GM19455 (cell line): Measurements from ENCODE around the gene SLC6A7.
"Not testable (repeated sequence)": the region's sequence is repeated elsewhere in the genome, so short reads cannot be mapped to it uniquely, and the experiment has no call there.

Source experiments
- ATAC-seq: cut with Tn5 transposase; IDR thresholded peaks from one replicate; pipeline ENCODE4 v1.9.1; 2021; ENCODE audit not compliant: unreplicated experiment

Gene SLC6A7

DNA sequence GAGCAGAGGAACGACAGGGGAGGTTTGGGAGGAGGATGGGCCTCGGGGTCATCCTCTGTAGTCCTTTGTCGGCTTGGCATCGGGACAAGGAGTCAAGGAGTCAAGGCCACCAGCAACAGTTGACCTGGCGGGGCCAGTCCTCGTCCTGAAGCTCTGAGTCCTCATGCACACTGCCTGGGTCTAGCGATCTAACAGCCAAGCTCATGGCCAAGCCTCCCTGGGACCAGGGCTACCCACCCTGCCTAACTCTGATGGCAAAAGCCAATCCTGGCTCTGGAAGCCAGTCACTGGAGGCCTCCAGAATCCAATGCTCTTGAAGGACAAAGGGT is 49.9 kb downstream of the SLC6A7 start:
- no peak for ATAC-seq

DNA sequence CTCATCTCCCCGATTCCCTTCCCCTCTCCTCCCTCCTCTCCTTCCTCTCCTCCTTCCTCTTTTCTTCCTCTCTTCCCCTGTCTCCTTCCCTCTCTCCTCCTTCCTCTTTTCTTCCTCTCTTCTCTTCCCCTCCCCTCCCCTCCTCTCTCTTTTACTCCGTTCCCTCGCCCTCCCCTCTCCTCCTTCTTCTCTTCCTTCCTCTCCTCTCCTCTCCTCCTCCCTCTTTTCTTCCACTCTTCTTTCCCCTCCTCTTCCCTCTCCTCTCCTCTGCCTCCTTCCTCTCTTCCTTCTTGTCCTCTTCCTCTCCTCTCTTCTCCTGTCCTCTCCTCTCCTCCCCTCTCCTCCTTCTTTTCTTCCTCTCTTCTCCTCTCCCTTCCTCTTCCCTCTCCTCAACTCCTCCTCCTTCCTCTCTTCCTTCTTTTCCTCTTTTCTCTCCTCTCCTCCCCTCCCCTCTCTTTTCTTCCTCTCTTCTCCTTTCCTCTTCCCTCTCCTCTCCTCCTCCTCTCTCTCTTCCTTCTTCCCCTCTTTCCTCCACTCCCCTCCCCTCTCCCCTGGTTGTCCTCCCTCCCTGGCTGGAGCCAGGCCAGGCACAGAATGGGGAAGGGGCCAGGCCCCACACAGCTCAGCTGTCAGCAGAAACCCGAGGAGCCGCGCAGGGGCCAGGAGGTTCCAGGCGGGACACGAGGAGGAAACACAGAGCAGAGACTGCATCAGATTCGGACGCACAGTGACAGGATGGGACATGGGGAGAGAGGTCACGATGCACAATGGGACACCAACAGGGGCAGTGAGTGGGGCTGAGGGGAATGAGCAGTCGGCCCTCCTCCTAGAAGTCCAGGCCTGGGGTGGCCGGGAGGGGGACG is 51.7 kb downstream of the SLC6A7 start:
- no peak for ATAC-seq

DNA sequence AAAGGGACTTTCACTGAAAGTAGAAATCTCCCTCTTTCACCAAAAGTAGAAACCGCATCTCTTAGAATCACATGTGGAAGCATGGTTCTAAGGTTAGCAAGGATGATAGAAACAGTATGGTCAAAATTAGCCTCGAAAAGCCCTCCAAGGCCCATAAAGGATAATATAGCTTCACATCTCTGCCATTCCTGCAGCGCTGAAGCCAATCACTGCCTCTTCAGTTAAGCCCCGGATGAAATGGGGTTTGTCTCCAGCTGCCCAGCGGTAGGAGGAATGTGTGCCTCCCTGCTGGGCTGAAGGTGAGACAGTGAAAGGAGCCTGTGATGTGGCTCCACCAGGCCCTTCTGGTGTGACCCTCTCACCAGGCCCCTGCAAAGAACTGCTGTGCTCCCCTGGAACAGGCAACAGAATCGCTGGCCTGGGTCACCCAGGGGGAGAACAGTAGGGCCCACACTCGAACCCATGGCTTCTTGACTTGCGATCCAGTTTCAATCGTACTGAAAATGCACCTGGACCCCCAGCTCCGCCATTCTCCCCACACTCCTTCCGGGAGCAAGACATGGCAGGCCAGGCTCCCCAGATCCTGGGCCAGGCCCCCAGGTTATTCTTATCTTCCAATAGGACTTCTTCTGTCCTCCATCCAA is 52.5 kb downstream of the SLC6A7 start:
- no peak for ATAC-seq

DNA sequence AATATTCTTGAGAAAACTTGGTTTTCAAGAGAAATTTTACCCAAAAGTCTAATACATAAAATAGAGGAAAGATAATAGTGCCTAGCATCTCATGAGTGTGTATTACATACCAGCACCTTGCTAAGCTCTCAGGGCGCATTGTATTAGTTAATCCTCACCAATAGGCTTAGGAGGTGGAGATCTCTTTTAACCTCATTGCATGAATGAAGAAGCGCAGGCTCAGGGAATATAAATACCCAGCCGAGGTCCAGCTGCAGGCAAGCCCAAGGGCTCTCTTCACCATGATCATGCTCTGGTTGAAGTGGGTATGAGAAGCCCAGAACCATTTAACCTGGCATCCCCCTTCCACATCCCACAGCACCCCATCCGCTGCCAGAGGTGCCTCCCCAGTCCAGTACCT is 53.7 kb downstream of the SLC6A7 start:
- ATAC-seq: no peak

DNA sequence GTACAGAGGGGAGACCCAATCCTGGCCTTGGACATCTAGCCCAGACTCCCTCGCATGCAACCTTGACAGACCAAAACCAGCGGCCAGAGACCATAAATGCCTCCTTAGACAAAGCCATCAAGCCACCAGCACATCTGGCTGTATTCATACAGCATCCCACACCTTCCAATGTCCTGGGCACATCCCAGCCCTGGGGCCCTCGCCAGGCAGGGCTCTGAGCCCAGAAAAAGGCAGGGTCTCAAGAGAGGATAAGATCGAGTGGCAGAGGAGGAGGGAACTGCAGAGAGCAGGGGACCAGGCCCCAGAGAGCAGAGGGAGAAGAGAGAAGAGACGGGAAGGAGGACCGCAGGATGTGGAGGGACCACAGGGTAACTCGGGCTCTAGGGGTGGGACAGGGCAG is 54.3 kb downstream of the SLC6A7 start:
- ATAC-seq: no peak

DNA sequence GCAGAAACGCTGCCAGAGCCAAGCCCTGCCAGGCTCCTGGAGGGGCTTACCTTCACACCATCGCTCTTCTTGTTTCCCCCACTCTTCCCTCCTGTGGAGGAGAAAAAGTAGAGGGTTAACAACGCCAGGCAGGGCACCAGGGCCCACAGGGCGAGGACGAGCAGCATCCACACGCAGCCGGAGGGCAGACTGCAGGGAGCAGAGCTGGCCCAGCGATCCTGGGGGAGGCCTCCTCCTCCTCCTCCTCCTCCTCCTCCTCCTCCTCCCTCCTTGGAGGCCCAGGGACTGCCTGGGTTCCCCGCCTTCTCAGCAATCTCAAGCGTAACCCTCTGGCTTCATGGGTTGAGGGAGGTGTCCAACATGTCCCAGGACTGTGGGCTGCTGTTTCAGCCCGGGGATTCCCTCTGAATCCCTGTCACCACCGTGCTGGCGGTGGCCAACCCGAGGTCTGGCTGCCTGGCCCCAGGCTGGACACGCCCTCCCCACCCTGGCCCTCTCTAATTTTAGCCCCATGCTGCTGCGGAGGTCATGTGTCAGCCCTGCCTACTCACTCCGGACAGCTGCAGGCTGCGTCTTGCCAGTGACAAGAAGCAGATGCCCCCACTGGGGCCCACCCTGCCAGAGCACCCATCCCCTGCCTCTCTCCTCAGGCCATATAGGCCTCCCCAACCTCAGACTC is 55.4 kb downstream of the SLC6A7 start:
- no peak for ATAC-seq

DNA sequence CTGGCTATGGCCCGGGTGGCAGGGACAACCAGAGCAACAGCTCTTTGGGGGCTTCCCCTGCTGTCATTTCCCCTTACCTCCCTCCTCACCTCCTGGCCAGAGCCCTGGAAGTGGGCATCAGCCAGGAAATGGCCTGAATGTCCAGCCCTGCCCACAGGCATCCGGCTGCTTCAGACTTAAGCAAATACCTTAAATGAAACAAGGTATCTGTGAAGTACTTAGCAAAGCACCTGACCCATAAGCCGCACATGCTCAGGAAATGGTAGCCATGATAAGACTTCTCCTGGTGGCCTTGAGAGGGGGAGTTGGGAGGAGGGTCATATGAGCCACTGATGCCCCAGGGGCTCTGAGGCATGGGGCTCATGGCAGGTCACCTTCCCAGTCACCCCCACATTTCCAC is 55.9 kb downstream of the SLC6A7 start:
- ATAC-seq: no peak

DNA sequence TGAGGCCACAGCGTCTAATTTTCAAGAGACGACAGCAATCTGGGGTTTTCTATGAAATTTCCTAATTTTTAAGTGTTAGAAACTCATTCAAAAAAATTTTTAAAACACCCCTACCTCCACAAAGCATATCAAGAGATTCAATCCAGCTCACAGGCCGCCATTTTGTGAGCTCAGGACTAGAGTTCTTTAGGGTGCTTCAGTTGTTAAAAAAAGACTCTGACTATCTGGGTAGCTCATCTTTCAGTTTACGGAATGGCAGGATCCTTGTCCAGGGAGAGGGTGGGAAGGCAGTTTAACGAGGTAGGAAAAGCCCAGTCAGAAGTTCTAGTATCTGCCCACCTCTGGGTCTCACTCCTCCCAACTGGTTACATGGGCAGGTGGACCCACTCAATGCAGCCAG is 56.6 kb downstream of the SLC6A7 start:
- ATAC-seq: no peak

DNA sequence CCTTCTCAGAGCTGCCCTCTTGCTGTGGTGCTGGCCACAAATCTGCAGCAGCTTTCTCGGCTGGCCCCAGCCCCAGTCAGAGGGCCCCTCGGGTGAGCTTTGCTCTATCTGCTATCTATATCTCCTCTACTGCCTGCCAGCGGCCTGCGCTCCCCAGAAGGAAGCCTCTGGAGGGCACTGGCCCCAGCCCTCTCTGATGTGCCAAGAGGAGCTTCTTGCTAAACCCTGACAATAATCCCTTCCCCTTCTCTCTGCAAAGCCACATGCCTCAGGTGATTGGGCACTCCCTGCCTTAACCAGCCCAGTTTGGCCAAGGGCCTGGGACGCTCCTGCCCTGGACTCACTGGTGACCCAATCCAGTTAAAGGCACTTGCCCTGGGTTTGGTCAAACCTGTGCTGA is 57.0 kb downstream of the SLC6A7 start:
- ATAC-seq: no peak

DNA sequence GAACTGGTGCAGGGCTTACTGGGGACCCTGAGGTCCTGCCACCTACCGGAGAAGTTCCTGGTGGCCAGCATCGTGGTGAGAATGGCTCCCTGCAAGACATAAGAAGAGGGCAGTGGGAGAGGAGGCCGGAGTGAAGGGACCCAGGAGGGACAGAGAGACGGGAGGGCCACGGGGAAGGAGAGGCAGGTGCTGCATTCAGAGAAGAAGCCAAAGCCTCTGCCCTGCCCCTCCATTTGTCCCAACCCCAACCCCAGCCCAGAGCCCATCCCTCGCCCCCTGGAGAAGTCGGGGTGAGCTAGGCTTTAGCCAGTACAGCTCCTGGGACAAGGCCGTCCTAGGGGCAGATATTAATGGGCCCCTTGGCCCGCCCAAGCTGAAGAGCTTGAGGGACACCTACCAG is 57.9 kb downstream of the SLC6A7 start:
- ATAC-seq: no peak

DNA sequence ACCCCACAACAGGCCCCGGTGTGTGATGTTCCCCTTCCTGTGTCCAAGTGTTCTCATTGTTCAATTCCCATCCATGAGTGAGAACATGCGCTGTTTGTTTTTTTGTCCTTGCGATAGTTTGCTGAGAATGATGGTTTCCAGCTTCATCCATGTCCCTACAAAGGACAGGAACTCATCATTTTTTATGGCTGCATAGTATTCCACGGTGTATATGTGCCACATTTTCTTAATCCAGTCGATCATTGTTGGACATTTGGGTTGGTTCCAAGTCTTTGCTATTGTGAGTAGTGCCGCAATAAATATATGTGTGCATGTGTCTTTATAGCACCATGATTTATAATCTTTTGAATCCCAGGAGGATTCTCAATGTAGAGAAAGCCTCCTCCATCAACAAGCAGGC is 58.6 kb downstream of the SLC6A7 start:
- ATAC-seq: not testable (repeated sequence)

DNA sequence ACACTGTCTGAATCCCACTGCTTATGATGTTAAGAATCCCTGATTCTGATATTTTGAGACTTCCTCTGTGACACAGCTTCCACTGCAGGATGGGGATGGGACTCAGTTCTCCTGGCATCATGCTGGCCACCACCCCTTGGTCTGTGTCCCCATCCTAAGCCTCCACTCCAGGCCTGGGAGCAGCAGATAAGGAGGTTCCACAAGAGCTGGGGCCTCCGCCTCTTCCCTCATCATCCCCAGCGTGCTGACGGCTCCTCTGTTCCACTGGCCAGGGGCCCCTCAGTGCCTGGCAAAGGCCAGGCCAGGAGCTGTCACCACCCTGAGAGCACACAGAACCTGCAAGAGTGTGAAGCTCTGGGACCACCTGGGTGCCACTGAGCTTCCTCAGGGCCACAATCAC is 59.1 kb downstream of the SLC6A7 start:
- ATAC-seq: no peak

DNA sequence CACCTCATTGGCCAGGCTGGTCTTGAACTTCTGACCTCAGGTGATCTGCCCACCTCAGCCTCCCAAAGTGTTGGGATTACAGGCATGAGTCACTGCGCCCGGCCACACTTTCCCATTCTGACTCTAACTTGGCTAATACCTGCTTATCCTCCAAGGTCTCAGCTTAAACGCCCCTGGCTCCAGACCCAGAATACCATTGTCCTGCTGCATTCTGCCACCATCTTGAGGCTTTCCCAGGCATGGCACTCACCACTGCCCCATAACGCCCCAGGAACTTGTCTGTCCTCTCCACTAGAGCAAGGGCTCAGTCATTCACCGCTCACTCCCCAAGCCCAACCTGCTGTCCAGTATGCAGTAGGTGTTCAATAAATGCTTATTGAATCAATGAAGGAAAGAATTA is 59.9 kb downstream of the SLC6A7 start:
- ATAC-seq: no peak

DNA sequence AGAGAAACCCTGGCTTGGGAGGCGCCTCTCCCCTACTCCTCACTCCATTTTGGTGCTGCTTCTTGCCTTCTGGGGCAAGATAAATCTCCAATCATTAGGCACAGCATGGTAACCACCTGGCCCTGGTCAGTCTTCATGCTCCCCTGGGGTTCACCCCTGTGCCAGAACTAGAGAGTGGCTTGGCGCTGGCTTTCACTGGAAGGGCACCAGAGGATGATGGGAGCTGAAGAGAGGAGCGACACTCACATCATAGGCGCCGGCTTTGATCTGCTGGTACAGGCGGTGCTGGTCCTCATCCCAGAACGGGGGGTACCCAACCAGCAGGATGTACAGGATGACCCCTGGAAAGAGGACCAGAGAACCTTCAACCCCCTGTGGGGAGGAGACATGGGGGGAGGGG is 61.6 kb downstream of the SLC6A7 start:
- ATAC-seq: no peak

DNA sequence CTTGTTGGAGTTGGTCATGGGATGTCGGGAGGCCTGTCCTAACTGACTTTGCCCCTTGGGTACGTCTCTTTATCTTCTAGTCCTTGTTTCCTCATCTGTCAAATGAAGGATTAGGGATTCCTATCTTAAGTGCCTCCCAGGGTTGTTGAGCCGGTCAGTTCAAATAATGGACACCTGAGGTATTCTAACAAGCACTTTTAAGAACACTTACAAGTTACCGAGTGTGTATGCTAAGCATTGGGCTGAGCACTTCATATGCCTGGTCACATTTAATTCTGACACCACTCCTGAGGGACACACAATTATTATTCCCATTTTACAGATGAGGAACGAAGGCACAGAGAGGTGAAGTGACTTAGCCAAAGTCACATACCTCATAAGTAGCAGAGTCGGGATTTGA is 62.6 kb downstream of the SLC6A7 start:
- no peak for ATAC-seq

DNA sequence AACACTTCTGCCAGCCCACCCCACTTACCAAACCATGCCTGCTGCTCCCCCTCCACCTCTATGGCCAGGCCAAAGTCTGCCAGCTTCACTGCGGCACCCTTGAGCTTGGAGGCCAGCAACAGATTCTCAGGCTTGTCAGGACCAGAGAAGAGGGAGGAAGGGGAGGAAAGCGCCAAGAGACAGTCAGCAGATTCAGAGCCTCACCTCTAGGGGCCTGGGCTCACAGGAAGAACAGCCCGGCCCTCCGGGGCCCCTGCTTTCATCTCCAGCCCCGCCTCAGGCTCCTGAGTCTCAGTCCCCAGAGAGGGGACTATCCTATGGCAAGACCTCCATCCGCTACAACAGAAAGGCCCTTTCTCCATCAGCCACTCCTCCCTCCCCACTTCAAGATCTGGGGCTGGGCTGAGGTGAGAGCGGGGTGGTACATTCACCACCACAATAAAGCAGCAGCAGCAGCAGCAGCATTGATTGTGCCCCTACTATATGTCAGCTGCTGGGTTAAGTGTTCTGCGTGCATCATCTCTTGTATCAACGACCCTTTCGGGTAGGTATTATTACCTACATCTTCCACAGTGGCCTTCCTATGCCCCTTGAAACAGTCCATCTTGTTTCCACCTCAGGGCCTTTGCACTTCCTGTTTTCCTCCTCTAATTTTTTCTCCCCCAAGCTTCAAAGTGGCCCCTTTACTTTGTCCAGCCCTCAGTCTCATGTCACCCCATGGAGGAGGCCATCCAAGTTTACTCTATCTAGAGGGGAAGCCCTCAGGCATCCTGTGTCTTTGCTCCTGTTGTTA is 63.8 kb downstream of the SLC6A7 start:
- no peak for ATAC-seq

DNA sequence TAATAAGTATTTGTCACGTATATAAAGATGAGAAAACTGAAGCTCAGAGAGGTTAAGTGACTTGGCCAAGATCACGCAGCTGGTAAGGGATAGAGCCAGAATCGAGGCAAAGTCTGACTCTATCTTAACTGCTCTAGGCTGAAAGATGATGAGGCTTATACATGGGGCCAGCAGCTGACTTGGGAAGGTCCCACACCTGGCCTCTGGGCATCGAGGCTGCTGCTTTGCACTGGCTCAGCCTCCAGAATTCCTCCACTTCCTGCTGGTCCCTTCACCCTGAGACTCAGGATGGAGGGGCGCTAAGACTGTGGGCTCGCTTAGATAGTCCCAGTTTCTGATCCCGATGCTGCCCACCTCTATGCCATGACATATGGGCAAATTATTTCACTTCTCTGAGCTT is 64.5 kb downstream of the SLC6A7 start:
- ATAC-seq: no peak

DNA sequence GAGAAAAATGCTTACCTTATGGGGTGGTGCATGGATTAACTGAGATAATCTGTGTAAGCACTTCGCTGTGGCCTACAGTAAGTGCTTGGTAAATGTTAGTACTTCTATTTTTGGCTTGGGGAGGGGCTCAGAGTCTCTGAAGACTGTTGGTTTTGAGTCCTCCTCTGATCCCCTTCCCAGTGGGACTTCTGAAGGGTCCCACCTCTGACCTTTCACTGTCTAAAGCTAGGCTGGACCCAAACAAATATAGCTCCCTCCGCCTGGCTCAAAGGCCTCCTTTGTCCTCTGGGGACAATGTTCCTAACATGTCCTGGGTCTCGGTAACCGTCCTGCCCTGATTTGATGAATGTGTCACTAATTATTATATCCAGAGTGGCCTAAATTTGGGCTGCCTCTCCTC is 64.9 kb downstream of the SLC6A7 start:
- ATAC-seq: no peak

DNA sequence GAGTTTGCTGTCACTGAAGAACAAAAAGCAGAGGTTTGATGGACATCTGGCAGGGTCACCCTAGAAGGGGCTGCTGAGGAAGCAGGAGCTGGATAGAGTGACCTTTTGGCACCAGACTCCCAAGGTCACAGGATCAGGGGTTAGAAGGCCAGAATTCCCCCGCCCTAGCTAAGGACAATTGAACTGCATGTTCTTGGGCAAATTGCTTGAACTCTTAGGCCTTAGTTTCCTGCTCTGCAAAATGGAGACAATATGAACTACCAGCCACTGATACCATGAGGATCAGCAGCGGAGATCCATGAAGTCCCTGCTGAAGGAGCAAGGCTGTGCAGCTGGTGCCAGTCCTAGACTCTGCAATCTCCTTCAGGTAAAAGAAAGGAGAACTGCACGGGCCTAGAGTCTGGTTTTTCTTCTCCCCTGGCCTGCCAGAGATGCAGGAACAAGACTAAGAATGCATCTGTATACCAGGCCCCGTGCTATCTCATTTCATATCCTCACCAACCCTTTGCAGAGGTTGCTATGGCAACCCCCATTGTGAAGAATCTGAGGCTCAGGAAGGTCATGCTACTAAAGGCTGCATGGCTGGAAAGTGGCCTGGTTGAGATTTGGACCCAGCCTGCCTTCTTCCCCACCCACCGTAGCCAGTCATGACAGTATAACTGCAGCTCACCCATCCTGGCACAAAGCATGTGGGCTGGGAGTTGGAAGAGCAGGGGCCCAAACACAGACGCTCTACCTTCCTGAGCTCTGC is 66.0 kb downstream of the SLC6A7 start:
- no peak for ATAC-seq

DNA sequence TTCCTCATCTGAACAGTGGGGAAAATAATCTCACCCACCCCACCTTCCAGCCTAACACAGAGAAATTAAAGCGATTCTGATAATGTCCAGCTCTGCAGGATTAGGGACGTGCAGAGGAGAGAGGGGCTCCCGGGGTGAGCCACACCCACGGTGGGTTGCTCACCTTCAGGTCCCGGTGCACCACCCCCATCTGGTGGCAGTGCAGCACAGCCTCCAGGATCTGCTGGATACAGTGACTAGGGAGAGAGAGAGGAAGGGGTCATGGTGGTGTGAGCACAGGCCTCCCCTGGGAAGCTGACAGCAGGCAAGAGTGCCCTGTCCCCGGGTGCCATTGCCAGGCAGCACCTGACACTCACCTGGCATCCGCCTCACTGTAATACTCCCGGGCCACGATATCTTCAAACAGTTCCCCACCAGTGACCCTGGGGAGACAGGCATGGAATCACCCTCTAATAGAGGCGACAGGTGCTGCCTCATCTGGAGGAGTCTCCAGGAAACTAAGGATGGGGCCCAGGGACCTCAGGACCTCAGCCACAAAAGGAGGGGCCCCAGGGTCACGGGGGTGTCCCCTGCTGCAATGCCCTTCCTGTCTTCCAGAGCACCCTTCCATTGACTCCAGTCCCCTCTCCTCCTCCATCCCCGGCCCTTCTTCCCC is 66.7 kb downstream of the SLC6A7 start:
- no peak for ATAC-seq
